ENCODE results near the gene DNAH17. TPM values are rescaled to one million over a fixed set of nuclear protein-coding genes. Genes with fewer than 3 reads are reported as not detected.

DNAH17 gene
- total and polyA plus RNA-seq, 2 of the 13 experiments (the other 11 are each of a cell fraction or from before 2014, with no cell fraction given) = 0.86 to 1.6 TPM

- TF ChIP-seq AGO2 (optimal IDR thresholded peaks at IDR 0.05; ENCODE audit: low read depth, low read length) (no peak), RAD21 (CRISPR knock-in tag; IDR thresholded peaks at IDR 0.05) (no peak), REST (IDR thresholded peaks at IDR 0.05; ENCODE audit: borderline replicate concordance in 1 of 2, low read depth in 1 of 2, low read length in 2 of 2) (no peak), MTERF4 (CRISPR knock-in tag; IDR thresholded peaks at IDR 0.05) (no peak), MED13 (CRISPR knock-in tag; IDR thresholded peaks at IDR 0.05) (no peak), SMAD3 (CRISPR knock-in tag; IDR thresholded peaks at IDR 0.05) (no peak), SP5 (CRISPR knock-in tag; IDR thresholded peaks at IDR 0.05; ENCODE audit: borderline replicate concordance, low read depth) (no peak), KAT8 (CRISPR knock-in tag; IDR thresholded peaks at IDR 0.05) (no peak)
Observed at GRCh38 chr17:78507526-78507925, 69.7 kb downstream of the DNAH17 start (continued).

Data from HepG2 (cell line).